Measurements from ENCODE around the gene CPSF3.

Gene CPSF3

GRCh38 chr2:9380702-9381628, 42.5 kb upstream of the CPSF3 start:
- no peaks in the 10 kb centered on the region for H3F3A ChIP-seq (ENCODE audit: low read depth)
- no peaks in the 10 kb centered on the region for H4K20me1 ChIP-seq (ENCODE audit: insufficient read depth, low read length, poor library complexity, severe bottlenecking)
- no peak overlapping the region for H3K4me2 ChIP-seq (ENCODE audit: low read depth, low read length, poor library complexity, severe bottlenecking)
- peaks cover 4% of the 10 kb centered on the region for H3K4me1 ChIP-seq (ENCODE audit: insufficient read depth, low read length, poor library complexity, severe bottlenecking)
- H3K27me3 ChIP-seq (ENCODE audit: insufficient read depth, low read length, poor library complexity, severe bottlenecking), result no peaks in the 10 kb centered on the region
- no peaks in the 10 kb centered on the region for H3K9me2 ChIP-seq (replicated peaks; ENCODE audit: low read depth, low read length)
- H3K4me3 ChIP-seq (ENCODE audit: low read length, poor library complexity, severe bottlenecking), result no peak overlapping the region
- no peaks in the 10 kb centered on the region for H3K79me2 ChIP-seq (ENCODE audit: insufficient read depth, low read length)
- H2AFZ ChIP-seq (ENCODE audit: low read length), result no peak overlapping the region
- no peak overlapping the region for H3K9ac ChIP-seq (ENCODE audit: low read depth, low read length, poor library complexity, severe bottlenecking)
- no peaks in the 10 kb centered on the region for H3K9me3 ChIP-seq (ENCODE audit: insufficient read depth, low read depth, low read length)
- TF ChIP-seq EZH2phosphoT487 (IDR thresholded peaks at IDR 0.05; ENCODE audit: borderline replicate concordance), result no peak
- TF ChIP-seq, protein P1, sequence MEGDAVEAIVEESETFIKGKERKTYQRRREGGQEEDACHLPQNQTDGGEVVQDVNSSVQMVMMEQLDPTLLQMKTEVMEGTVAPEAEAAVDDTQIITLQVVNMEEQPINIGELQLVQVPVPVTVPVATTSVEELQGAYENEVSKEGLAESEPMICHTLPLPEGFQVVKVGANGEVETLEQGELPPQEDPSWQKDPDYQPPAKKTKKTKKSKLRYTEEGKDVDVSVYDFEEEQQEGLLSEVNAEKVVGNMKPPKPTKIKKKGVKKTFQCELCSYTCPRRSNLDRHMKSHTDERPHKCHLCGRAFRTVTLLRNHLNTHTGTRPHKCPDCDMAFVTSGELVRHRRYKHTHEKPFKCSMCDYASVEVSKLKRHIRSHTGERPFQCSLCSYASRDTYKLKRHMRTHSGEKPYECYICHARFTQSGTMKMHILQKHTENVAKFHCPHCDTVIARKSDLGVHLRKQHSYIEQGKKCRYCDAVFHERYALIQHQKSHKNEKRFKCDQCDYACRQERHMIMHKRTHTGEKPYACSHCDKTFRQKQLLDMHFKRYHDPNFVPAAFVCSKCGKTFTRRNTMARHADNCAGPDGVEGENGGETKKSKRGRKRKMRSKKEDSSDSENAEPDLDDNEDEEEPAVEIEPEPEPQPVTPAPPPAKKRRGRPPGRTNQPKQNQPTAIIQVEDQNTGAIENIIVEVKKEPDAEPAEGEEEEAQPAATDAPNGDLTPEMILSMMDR (conservative IDR thresholded peaks at IDR 0.05; ENCODE audit: low read length), result no peak
- peaks cover 27% of the 10 kb centered on the region; the same call in 1 of the 2 replicates for H3K36me3 ChIP-seq (ENCODE audit: insufficient read depth, low read length)

DNA sequence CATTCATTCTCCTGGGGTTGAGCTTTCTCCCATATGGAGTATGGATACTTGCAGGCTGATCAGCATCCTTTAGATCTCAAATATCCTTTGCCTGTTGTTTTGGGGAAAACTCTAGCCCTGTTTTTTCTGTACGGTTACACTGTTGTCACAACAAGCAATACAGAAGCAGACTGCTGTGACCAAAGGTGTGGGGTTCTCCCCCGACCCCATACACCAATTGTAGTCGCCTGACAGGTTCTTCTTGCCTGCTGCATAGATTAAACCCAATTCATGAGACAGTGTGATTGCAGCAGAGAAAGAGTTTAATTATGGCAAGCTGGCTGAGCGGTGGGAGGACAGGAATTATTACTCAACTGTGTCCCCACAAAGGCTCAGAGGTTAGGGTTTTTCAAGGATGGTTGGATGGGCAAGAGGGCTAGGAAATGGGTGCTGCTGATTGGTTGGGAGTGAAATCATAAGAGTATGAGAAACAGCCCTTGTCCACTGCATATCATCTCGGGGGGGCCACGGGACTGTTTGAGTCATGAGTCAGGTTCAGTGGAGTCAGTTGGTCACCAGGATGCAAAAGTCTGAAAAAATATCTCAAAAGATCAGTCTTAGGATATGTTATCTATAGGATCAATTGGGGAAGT, 40.7 kb upstream of the CPSF3 start:
- no peaks in the 10 kb centered on the region for H3K27me3 ChIP-seq (ENCODE audit: insufficient read depth, low read length, poor library complexity, severe bottlenecking)
- no peaks in the 10 kb centered on the region for H3F3A ChIP-seq (ENCODE audit: low read depth)
- peaks cover under 1% of the 10 kb centered on the region for H3K4me1 ChIP-seq (ENCODE audit: insufficient read depth, low read length, poor library complexity, severe bottlenecking)
- no peak overlapping the region for H3K4me3 ChIP-seq (ENCODE audit: low read length, poor library complexity, severe bottlenecking)
- no peaks in the 10 kb centered on the region for H3K79me2 ChIP-seq (ENCODE audit: insufficient read depth, low read length)
- no peaks in the 10 kb centered on the region for H3K9me2 ChIP-seq (replicated peaks; ENCODE audit: low read depth, low read length)
- H3K36me3 ChIP-seq (ENCODE audit: insufficient read depth, low read length), result peaks cover 30% of the 10 kb centered on the region; the same call in 1 of the 2 replicates
- no peak overlapping the region for H2AFZ ChIP-seq (ENCODE audit: low read length)
- no peak overlapping the region for H3K4me2 ChIP-seq (ENCODE audit: low read depth, low read length, poor library complexity, severe bottlenecking)
- TF ChIP-seq EZH2phosphoT487 (IDR thresholded peaks at IDR 0.05; ENCODE audit: borderline replicate concordance), result no peak
- TF ChIP-seq, protein P1 (conservative IDR thresholded peaks at IDR 0.05; ENCODE audit: low read length), result no peak
- H4K20me1 ChIP-seq (ENCODE audit: insufficient read depth, low read length, poor library complexity, severe bottlenecking), result no peaks in the 10 kb centered on the region
- no peaks in the 10 kb centered on the region for H3K9me3 ChIP-seq (ENCODE audit: insufficient read depth, low read depth, low read length)
- no peak overlapping the region for H3K9ac ChIP-seq (ENCODE audit: low read depth, low read length, poor library complexity, severe bottlenecking)

DNA sequence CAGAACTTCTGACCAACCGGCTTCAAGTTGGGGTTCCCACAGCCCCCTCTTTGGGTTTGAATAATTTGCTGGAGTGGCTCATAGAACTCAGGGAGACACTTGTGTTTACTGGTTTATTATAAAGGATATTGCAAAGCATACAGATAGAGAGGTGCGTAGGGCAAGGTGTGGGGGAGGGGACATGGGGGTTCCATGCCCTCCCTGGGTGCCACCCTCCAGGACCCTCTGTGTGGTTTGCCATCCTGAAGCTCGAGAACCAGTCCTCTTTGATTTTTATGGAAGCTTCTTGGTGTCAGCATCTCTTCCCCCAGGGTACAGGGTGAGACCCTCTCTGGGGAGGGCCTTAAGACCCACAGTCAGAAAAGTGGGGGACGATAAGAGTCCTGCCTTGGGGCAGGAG, 38.9 kb upstream of the CPSF3 start:
- Histone ChIP-seq H4K20me1 (ENCODE audit: insufficient read depth, low read length, poor library complexity, severe bottlenecking) (no peaks in the 10 kb centered on the region), H3K36me3 (ENCODE audit: insufficient read depth, low read length) (peaks cover 31% of the 10 kb centered on the region; the same call in 1 of the 2 replicates), H2AFZ (ENCODE audit: low read length) (no peak overlapping the region), H3K9ac (ENCODE audit: low read depth, low read length, poor library complexity, severe bottlenecking) (no peak overlapping the region), H3K9me3 (ENCODE audit: insufficient read depth, low read depth, low read length) (no peaks in the 10 kb centered on the region), H3K9me2 (replicated peaks; ENCODE audit: low read depth, low read length) (no peaks in the 10 kb centered on the region), H3F3A (ENCODE audit: low read depth) (no peaks in the 10 kb centered on the region), H3K27me3 (ENCODE audit: insufficient read depth, low read length, poor library complexity, severe bottlenecking) (no peaks in the 10 kb centered on the region), H3K4me1 (ENCODE audit: insufficient read depth, low read length, poor library complexity, severe bottlenecking) (no peaks in the 10 kb centered on the region), H3K79me2 (ENCODE audit: insufficient read depth, low read length) (no peaks in the 10 kb centered on the region), H3K4me2 (ENCODE audit: low read depth, low read length, poor library complexity, severe bottlenecking) (no peak overlapping the region), H3K4me3 (ENCODE audit: low read length, poor library complexity, severe bottlenecking) (no peak overlapping the region)
- no peak for TF ChIP-seq EZH2phosphoT487 (IDR thresholded peaks at IDR 0.05; ENCODE audit: borderline replicate concordance)
- TF ChIP-seq, protein P1 (conservative IDR thresholded peaks at IDR 0.05; ENCODE audit: low read length), result no peak
